Endometrial microvascular endothelial cells (primary cell): ENCODE measurements around the gene MRPS7. TPM values are rescaled to one million over a fixed set of nuclear protein-coding genes. Genes with fewer than 3 reads are reported as not detected.
"Not testable (repeated sequence)": the region's sequence is repeated elsewhere in the genome, so short reads cannot be mapped to it uniquely, and the experiment has no call there.

Experiments used
- in situ Hi-C: cut with HindIII; loops from 2 replicates; pipeline ENCODE4 v1.10.0; 2017; ENCODE audit warnings: low sequenced_read_pairs, low pct_unique_long_range_greater_than_20kb; ENCODE audit errors: inconsistent ontology term
- total RNA-seq: library from RNA; depleted of rRNA; stranded (reverse); fragments of >200 nt; gene quantifications from one replicate; pipeline ENCODE4 v1.2.3, GENCODE V29; 2015; ENCODE audit errors: inconsistent ontology term

Gene MRPS7
- total RNA-seq, 1 donor from 2014 or later: 56.1 TPM

- in situ Hi-C loops: no loop called here
Measured at GRCh38 chr17:75267411-75268232, 5.9 kb downstream of the MRPS7 start.

GRCh38 chr17:75269844-75270217, 8.2 kb downstream of the MRPS7 start:
- in situ Hi-C loops: no loop called here

GRCh38 chr17:75270218-75270965, 8.7 kb downstream of the MRPS7 start:
- in situ Hi-C loops: no loop called here

GRCh38 chr17:75270966-75271232, 9.2 kb downstream of the MRPS7 start, which contains the start of gene MIF4GD:
Gene MIF4GD, minus strand, starts transcription at chr17:75271231. Its CDS starts 1,036 bp downstream, at chr17:75270195.
- in situ Hi-C loops: no loop called here

- in situ Hi-C loops: no loop called here
Measured at GRCh38 chr17:75271233-75271954, 9.7 kb downstream of the MRPS7 start.

- in situ Hi-C loops: no loop called here
Measured at GRCh38 chr17:75271955-75272847, 10.5 kb downstream of the MRPS7 start.

- in situ Hi-C loops: no loop called here
Measured at GRCh38 chr17:75272848-75273184, 11.1 kb downstream of the MRPS7 start.

GRCh38 chr17:75273977-75274708, 12.5 kb downstream of the MRPS7 start:
- in situ Hi-C loops: no loop called here

- in situ Hi-C loops: no loop called here
Measured at GRCh38 chr17:75277664-75278071, 16.0 kb downstream of the MRPS7 start.

GRCh38 chr17:75280189-75280588, 18.5 kb downstream of the MRPS7 start:
- in situ Hi-C loops: not testable (repeated sequence)

GRCh38 chr17:75285123-75285522, 23.4 kb downstream of the MRPS7 start:
- in situ Hi-C loops: no loop called here

- in situ Hi-C loops: no loop called here
Measured at GRCh38 chr17:75287221-75287620, 25.5 kb downstream of the MRPS7 start.

GRCh38 chr17:75288359-75288758, 26.7 kb downstream of the MRPS7 start:
- in situ Hi-C loops: no loop called here

GRCh38 chr17:75288770-75289114, 27.1 kb downstream of the MRPS7 start:
- in situ Hi-C loops: no loop called here

GRCh38 chr17:75289115-75289831, 27.6 kb downstream of the MRPS7 start, which contains the start of gene SLC25A19:
Gene SLC25A19, minus strand, starts transcription at chr17:75289433. Its CDS starts 2,669 bp downstream, at chr17:75286764.
- in situ Hi-C loops: no loop called here

- in situ Hi-C loops: no loop called here
Measured at GRCh38 chr17:75289832-75290337, 28.2 kb downstream of the MRPS7 start.

- in situ Hi-C loops: not testable (repeated sequence)
Measured at GRCh38 chr17:75292810-75293448, 31.2 kb downstream of the MRPS7 start.
